Transverse colon (tissue), 4 donors: ENCODE data around the gene ANKLE1.

Experiments
- CTCF ChIP-seq, 5 experiments: fragments of 200-600 bp in 3 of 5; fragments of 450-650 bp in 2 of 5; sonication (generic) in 3 of 5; IDR thresholded peaks; 1 replicate in 2 of 5; 2 replicates in 3 of 5; pipeline ENCODE4 v1.5.1; 2016 to 2017; ENCODE audit warnings: antibody characterized with exemption in 5 of 5, inconsistent platforms in 3 of 5, mild to moderate bottlenecking in 2 of 5, moderate library complexity in 1 of 5
- EP300 ChIP-seq: sonication (generic); formaldehyde crosslinking; IDR thresholded peaks from one replicate; pipeline ENCODE4 v1.6.1; 2017; ENCODE audit warnings: antibody characterized with exemption, low read depth
- POLR2A ChIP-seq: fragments of 450-650 bp; IDR thresholded peaks from one replicate; pipeline ENCODE4 v1.6.1; 2016; ENCODE audit warnings: antibody characterized with exemption, mild to moderate bottlenecking, moderate library complexity
- POLR2AphosphoS5 ChIP-seq, 3 donors: sonication (generic); formaldehyde crosslinking; IDR thresholded peaks; one replicate each; pipeline ENCODE4 v1.6.1; 2016; ENCODE audit warnings: antibody characterized with exemption in 3 of 3

- TF ChIP-seq CTCF (IDR thresholded peaks at IDR 0.05) (no peak), POLR2A (peak; percentile 76), POLR2AphosphoS5 (IDR thresholded peaks at IDR 0.05) (peak; percentile 42 to 75 (median 73)), EP300 (no peak)
Observed at GRCh38 chr19:17309198-17309964, 27.7 kb downstream of the ANKLE1 start, which contains the start of gene DDA1.
